DOHH2 (cell line): ENCODE data around the gene SCRN2.

Experiments
- H3F3A ChIP-seq: fragments of 200-600 bp; sonication (generic), shearing (Covaris generic); 2 replicates; pipeline ENCODE4 v1.6.0; 2016; ENCODE audit warnings: antibody characterized with exemption, mild to moderate bottlenecking; ENCODE audit not compliant: control insufficient read depth, insufficient read depth
- H3K27ac ChIP-seq: fragments of 200-600 bp; sonication (generic); 2 replicates; pipeline ENCODE4 v1.5.1; 2014; ENCODE audit warnings: low read depth, mild to moderate bottlenecking, low read length, moderate library complexity
- H3K27me3 ChIP-seq: fragments of 200-600 bp; sonication (generic); 2 replicates; pipeline ENCODE4 v1.6.1; 2014; ENCODE audit warnings: mild to moderate bottlenecking, low read length, mixed read lengths; ENCODE audit not compliant: control insufficient read depth
- H3K36me3 ChIP-seq: fragments of 200-600 bp; sonication (generic); 2 replicates; pipeline ENCODE4 v1.6.1; 2014; ENCODE audit warnings: mild to moderate bottlenecking, low read length, moderate library complexity, mixed read lengths; ENCODE audit not compliant: control insufficient read depth
- H3K4me1 ChIP-seq: fragments of 200-600 bp; sonication (generic); 2 replicates; pipeline ENCODE4 v1.6.1; 2014; ENCODE audit warnings: mild to moderate bottlenecking, low read length, mixed read lengths; ENCODE audit not compliant: control insufficient read depth
- H3K4me2 ChIP-seq: fragments of 200-600 bp; sonication (generic); 2 replicates; pipeline ENCODE4 v1.6.0; 2014; ENCODE audit warnings: mild to moderate bottlenecking, low read length, moderate library complexity
- H3K4me3 ChIP-seq: fragments of 200-600 bp; sonication (generic); 2 replicates; pipeline ENCODE4 v1.5.1; 2014; ENCODE audit warnings: mild to moderate bottlenecking, low read length, mixed read lengths
- H3K79me2 ChIP-seq: fragments of 200-600 bp; sonication (generic); 2 replicates; pipeline ENCODE4 v1.6.1; 2014; ENCODE audit warnings: mild to moderate bottlenecking, low read length, mixed read lengths; ENCODE audit not compliant: control insufficient read depth
- H3K9me2 ChIP-seq: fragments of 200-600 bp; sonication (generic); replicated peaks from 2 replicates; pipeline ENCODE4 v1.6.1; 2014; ENCODE audit warnings: mild to moderate bottlenecking, low read length, mixed read lengths; ENCODE audit not compliant: control insufficient read depth
- H3K9me3 ChIP-seq: fragments of 200-600 bp; sonication (generic); 2 replicates; pipeline ENCODE4 v1.6.1; 2014; ENCODE audit warnings: antibody characterized with exemption, low read length, mixed read lengths; ENCODE audit not compliant: control insufficient read depth, insufficient read depth
- H4K20me1 ChIP-seq: fragments of 200-600 bp; sonication (generic); 2 replicates; pipeline ENCODE4 v1.6.0; 2014; ENCODE audit warnings: low read depth, mild to moderate bottlenecking, antibody characterized with exemption, low read length, moderate library complexity; ENCODE audit not compliant: control insufficient read depth, insufficient read depth
- CTCF ChIP-seq: fragments of 200-600 bp; sonication (generic); IDR thresholded peaks from one replicate; pipeline ENCODE4 v1.5.1; 2014; ENCODE audit warnings: antibody characterized with exemption, mild to moderate bottlenecking, low read depth, low read length; ENCODE audit not compliant: poor library complexity, severe bottlenecking
- EZH2phosphoT487 ChIP-seq: fragments of 200-600 bp; sonication (generic); IDR thresholded peaks from 2 replicates; pipeline ENCODE4 v1.6.1; 2017; ENCODE audit warnings: borderline replicate concordance, mild to moderate bottlenecking, antibody characterized with exemption, low read length, moderate library complexity, mixed read lengths

The SCRN2 gene

DNA sequence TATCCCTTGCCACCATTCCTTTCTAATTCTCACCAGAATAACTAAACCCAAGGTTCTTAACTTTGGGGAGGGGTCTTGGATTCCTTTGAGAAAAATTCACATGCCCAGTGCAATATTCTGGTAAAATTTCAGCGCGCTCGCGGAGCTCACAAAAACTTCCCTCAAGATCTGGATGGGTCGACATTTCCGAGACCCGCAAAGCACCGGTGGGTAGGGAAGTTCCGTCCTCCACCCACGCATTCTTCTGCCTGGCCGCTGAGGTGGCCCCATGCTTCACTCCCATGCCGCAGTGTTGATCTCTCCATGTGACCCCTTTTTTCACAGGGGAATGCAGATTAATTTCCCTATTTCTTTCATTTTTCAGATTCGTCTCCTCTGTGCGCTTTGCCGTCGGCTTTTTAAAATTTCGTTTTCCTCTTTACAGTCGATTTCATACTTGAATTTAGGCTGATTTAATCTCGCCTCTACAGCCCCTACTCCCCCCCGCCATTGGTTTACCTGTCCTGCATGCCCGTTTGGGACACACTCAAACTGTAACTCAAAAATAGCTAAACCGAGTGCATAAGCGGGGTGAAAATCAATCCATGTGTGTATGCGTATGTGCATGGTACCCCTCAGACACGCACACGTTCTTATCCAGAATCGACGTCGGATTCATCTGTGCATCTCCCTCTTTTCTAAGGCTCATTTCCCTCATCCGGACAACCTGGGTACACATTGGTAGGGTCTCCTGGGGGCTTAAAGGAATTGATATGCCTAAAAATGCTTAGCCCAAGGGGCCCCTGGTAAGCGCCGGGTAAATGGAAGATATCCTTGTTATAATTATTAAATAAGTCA, 11.3 kb upstream of the SCRN2 start:
- Histone ChIP-seq H3F3A (no peaks in the 10 kb centered on the region), H3K9me3 (no peaks in the 10 kb centered on the region), H3K36me3 (no peaks in the 10 kb centered on the region), H4K20me1 (no peaks in the 10 kb centered on the region), H3K4me2 (no peak overlapping the region), H3K9me2 (no peaks in the 10 kb centered on the region), H3K4me1 (no peaks in the 10 kb centered on the region), H3K79me2 (no peaks in the 10 kb centered on the region), H3K27ac (no peak overlapping the region), H3K4me3 (no peak overlapping the region), H3K27me3 (peaks cover 83% of the 10 kb centered on the region)
- TF ChIP-seq CTCF (no peak), EZH2phosphoT487 (0 out of 2 replicates have a peak, but pooled peaks have one; percentile 41)

GRCh38 chr17:47851764-47852112, 10.7 kb upstream of the SCRN2 start:
- Histone ChIP-seq H3K4me1 (no peaks in the 10 kb centered on the region), H3K9me2 (no peaks in the 10 kb centered on the region), H3F3A (no peaks in the 10 kb centered on the region), H3K4me3 (no peak overlapping the region), H3K36me3 (no peaks in the 10 kb centered on the region), H3K27ac (no peak overlapping the region), H3K4me2 (no peak overlapping the region), H3K27me3 (peaks cover 77% of the 10 kb centered on the region), H3K9me3 (no peaks in the 10 kb centered on the region), H4K20me1 (no peaks in the 10 kb centered on the region), H3K79me2 (no peaks in the 10 kb centered on the region)
- TF ChIP-seq EZH2phosphoT487 = no peak
- TF ChIP-seq CTCF = no peak

- Histone ChIP-seq H3K9me2 (no peaks in the 10 kb centered on the region), H3K36me3 (no peaks in the 10 kb centered on the region), H4K20me1 (no peaks in the 10 kb centered on the region), H3K4me3 (no peak within 1 kb of the TSS), H3K79me2 (no peaks in the 10 kb centered on the region), H3K4me1 (no peaks in the 10 kb centered on the region), H3K4me2 (no peak within 1 kb of the TSS), H3F3A (no peaks in the 10 kb centered on the region), H3K27ac (no peak within 1 kb of the TSS), H3K9me3 (no peaks in the 10 kb centered on the region), H3K27me3 (peaks cover 74% of the 10 kb centered on the region)
- TF ChIP-seq EZH2phosphoT487 (peak; percentile 80; the same call in 1 of the 2 replicates), CTCF (no peak)
These were observed 9.9 kb upstream of the SCRN2 start, which contains the start of gene SP6 for GRCh38 chr17:47850692-47851573. SP6 (minus strand) TSS chr17:47851163; CDS start chr17:47848429, 2,734 bp downstream.
